GM20431 (cell line): Measurements from ENCODE around the gene SPCS1.

Experiments
- in situ Hi-C: fragments of 300-500 bp; cut with MseI, MboI; formaldehyde crosslinking; loops from one replicate; pipeline ENCODE4 v1.15.0; 2020; ENCODE audit warnings: low sequenced_read_pairs; ENCODE audit not compliant: unreplicated experiment

The SPCS1 gene

DNA sequence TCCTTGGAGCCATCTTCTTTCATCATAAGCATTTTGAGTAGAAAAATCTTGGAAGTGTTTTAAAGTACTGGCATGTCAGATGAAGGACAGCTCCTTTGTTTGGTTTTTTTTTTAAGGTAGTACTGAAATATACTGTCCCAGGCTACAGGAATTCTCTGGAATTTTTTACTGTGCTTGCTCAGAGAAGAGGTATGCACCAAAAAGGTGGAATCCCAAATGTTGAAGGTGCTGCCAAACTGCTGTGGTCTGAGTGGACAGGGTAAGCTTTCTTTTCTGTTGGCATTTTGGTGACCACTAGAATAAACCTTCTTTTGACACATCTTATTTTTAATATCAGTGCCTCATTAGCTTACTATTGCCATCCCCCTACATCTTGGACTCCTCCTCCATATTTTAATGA lies 12.8 kb upstream of the SPCS1 start:
- in situ Hi-C loops, result no loop called here

DNA sequence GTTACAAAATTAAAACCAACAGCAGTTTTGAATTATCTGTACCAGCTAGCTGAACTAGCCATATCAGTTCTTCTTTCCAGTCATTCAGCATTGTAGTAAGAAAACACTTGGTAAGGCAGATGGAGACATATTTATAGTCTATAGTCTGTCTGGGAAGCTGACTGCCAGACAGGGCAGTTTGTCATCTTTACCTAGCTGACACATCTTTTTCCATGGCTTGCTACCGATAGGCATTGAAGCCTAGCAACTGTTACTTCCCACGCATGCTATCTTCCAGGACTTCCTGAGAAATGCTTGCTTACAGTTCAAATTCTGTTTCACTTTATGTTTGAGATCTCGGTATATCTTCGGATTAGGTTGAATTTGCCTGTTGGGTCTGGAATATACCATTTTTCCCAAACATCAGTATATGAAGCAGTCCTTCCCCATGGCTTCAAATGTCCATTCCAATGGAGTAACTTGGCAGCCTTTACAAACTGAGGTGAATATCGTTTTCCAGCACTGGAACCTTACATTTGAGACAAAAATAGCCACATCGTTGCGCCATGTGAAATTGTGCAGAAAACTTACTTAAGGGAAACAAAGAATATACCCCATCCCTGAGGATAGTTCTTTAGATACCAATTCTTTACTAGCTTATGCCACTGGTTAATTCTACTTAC lies 11.2 kb upstream of the SPCS1 start:
- in situ Hi-C loops, result no loop called here

DNA sequence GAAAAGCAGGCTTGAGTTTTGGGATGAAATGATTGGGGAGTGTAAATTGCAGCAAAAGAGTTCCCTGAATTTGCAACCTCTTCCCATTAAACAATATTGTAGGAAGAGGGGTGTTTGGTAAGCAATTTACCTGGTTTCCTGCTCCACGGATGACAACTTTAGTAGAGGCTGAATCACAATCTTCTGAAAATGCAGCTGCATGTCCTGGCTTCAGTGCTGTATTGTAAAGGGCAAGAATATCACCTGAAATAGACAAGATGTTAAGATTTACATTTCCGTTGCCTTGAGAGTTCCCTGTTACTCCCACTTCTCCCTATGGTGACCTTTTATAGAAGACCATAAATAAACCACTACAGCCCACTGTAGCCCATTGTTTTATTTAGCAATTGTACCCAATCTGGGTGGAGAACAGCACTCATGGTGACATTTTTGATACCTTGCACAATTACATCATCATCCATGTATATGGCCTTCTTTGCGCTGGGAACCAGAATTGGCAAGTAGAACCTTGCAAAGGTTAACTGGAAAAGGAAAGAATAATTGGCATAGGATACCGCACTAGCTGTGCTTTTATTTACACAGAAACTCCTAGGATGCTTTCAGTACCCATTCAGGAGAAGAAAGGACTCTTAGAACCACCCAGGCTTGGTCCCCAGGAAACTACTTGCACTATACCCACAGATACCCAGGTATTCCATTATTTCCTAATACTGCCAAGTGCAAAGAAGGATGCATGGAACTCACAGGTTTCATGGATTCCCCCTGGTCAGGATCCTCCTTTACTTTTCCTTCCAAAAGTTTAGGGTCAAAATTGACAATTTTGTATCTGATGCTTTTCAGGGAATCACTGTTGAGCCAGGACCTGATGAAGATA lies 9.9 kb upstream of the SPCS1 start:
- in situ Hi-C loops, result no loop called here

DNA sequence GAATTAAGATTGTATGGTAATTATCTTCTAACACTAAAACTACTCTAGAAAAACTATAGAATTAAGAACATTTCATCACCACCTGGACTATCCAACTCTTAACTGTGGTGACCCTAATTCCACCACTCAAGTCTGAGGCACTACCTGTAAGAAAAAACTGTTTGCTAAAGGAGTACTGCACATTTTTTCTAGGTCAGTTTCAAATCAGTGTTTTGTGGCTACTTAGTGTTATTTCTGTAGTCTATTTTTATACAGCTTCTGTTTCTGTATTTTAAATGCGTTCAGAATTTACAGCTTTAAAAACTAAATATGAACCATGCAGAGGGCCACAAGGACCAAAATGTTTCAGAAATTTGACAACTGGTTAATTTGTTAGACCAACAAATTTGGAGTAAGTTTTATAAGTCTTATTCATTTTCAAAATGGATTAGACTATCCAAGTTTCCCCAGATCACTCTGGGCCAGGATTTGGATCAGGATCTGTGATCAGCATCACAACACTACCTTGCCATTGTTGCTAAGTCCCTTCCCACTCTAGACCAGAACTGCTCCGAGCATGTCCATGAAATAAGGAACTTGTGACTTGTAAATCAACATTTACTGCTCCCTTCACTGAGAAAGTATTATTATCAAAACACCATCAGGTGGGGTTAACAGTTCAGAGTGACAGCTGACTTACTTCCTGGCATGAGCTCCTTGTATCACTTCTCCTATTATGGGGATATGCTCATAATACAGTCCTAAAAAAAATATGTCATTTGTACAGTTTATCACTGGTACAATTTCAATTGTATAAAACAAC lies 8.9 kb upstream of the SPCS1 start:
- in situ Hi-C loops, result no loop called here

DNA sequence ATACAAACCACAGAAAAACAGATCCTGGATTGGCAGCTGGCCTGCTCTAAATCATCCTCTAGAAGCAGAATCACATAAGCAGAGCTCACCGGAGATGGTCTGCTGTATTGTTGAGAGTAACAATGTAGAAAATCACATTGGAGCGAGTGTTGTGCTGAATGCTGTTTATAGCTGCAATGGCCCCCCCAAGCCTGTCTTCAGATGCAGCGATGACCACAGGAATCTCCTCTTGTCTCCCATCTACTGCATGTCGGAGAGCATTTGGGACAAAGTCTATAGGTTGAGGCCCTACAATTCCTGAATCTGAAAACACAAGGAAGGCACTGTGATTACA lies 8.3 kb upstream of the SPCS1 start:
- in situ Hi-C loops, result no loop called here

DNA sequence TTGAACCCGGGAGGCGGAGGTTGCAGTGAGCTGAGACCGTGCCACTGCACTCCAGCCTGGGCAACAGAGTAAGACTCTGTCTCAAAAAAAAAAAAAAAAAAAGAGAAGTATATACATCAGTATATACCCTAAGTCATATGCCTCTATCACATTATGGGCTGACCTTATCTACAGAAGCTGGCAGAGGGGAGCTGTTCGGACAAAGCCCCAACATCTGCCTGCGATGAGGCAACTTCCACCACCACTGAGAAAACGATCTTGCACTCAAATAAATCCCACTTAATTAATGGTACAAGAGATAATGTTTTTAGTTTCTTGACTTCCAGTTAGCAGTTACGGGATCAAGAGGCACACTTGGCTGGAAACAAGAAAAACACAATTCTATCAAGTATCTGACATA lies 2.6 kb upstream of the SPCS1 start:
- in situ Hi-C loops, result no loop called here

DNA sequence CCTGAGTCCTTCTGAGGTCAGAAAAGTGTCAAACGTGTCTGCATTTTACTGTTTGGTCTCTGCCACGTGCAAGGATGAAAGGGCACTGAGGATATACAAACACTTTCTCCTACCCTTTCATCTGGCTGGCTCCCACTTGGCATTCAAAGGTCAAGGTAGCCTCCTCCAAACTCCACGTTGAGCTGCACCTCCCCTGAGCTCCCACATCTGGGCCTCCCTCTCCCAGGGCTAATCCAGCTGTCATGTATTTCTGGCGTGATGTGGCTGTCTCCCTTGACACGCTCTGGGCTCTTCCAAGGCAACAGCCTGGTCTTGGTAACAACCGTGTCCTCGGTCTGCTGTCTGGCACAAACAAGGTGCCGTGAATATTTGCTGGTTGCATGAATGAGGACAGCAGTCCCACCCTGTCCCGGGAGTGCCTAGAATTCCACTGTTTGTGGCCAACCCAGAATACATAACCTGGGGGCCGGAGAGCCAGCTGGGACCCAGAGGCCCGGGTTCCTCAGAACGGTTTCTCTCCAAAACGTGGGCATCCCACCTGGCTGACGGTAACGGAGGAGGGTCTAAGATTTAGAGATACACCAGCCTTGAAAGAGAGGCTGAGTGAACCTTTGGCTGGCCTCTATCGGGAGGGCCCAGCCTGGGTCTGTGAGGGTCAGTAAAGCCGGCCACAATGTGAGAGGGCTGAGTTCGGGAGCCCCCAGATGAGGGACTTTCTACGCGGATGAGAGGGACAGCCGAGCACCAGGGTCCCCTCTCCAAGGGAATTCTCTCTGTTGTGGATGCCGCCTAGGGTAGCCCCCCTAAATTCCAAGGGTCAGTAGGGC lies 1.1 kb upstream of the SPCS1 start:
- in situ Hi-C loops, result no loop called here

DNA sequence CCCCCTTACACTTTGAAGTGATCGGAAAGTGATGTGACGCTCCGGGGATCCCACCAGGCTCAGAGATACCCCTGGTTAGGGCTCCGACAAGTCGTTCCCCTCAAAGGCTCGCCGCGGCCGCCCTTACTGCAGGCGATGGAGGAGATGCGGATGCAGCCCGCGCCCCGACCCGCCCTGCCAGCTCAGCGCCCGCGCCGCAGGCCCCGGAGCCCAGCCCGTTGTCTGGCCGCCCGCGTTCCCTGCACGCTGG lies 543 bp upstream of the SPCS1 start:
- in situ Hi-C loops, result no loop called here

DNA sequence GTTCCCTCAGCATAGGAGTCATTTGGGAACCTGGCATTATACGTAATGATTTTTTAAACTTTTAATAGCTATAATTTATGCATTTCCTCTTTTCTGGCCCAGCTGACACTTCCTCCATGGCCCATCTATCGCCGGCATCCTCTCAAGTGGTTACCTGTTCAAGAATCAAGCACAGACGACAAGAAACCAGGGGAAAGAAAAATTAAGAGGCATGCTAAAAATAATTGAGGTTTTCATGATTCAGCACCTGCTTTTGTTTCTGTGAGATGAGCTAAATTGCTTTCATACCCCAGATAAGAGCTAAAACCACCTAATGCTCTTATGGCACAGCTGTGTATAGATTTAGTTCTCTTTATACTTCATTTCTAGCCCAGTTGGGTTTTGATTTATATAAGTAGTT lies 1.7 kb downstream of the SPCS1 start:
- in situ Hi-C loops, result no loop called here

DNA sequence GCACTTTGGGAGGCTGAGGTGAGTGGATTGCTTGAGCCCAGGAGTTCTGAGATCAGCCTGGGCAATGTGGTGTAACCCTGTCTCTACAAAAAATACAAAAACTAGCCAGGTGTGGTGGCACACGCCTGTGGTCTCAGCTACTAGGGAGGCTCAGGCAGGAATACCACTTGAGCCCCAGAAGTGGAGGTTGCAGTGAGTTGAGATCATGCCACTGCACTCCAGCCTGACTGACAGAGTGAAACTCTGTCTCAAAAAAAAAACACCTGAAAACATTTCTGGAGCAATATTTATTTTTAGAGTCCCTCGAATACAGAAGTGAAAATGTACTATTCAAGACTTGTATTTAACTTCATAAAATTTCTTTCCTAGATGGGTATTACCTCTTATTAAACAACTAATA lies 4.6 kb downstream of the SPCS1 start:
- in situ Hi-C loops, result no loop called here

DNA sequence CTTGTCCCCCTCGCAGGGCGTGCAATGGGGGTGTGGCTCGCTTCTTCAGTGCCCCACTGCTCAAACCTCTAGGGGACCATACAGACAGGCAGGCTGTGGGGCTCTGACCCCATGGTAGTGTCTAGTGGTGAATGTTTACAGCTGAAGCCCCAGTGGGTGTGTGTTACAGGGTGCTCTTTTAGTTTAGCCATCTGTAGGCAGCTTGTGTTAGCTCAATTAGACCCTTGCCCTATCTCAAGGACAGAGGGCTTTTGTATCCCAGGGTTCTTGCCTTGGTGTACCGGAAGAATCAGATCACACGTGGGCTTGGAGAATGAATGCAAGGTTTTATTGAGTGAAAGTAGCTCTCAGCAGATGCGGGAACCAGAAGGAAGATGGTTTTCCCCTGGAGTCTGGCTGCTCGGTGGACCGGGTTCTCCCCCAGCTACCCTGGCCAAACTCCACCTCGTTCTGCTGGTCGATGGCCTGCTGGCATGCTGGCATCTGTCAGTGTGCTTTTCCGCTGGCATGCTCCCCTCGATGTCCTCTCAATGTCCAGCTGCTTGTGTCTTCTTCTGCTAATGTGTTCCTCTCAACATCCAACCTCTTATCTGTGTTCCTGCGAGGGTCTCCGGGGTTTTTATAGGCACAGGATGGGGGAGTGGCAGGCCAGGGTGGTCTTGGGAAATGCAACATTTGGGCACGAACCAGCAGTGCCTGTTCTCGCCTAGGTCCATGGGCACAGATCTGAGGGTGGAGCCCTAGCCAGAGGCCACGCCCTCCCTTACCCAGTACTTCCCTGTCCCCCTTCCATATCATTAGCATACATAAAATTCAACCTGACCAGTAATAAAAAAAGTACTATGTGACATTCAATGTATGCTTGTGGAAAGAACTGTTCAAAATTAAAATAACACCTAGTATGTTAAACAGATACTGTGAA lies 6.6 kb downstream of the SPCS1 start:
- in situ Hi-C loops, result no loop called here

DNA sequence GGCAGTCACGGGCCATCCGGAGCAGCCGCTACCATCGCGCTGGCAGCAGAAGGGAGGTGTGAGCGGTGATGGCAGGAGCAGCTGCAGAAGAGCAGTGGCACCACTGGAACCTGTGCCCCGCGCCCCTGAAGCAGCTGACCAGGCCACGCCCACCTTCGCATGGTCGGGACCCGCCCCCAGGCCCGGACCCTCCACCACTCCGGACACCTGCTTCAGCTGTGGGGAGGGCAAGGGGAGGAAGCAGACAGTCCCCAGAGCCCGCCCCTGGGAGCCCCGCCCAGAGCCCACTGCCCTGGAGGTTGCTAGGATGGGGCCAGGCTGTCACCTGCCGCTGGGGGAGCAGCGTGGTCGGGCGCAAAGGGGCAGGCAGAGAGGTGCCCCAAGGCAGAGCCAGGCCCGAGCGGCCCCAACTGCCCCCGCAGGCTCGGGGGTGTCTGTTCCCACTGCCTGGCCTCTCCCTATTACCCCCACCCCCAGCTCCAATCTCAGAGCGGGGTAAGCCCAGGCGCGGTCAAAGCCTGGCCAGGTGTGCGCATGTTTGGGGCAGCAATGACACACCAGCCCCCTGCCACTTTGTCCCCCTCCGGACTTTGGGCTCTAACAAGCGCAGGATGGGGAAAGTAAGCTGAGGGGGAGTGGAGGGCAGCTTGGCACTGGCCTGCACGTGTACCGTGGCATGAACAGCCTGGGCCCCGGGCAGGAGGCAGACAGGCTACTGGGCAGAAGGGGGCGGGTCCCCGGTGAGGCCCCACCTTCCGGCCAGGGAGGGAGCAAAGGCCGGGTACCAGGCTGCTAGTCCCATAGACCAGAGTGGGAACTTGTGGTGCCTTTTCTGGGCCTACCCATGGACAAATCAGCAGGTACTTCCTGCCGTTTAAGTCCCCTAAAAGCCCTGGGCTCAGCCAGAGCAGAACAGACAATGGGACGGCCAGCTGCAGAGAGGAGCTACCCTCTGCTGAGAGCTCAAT lies 8.7 kb downstream of the SPCS1 start:
- in situ Hi-C loops, result no loop called here

DNA sequence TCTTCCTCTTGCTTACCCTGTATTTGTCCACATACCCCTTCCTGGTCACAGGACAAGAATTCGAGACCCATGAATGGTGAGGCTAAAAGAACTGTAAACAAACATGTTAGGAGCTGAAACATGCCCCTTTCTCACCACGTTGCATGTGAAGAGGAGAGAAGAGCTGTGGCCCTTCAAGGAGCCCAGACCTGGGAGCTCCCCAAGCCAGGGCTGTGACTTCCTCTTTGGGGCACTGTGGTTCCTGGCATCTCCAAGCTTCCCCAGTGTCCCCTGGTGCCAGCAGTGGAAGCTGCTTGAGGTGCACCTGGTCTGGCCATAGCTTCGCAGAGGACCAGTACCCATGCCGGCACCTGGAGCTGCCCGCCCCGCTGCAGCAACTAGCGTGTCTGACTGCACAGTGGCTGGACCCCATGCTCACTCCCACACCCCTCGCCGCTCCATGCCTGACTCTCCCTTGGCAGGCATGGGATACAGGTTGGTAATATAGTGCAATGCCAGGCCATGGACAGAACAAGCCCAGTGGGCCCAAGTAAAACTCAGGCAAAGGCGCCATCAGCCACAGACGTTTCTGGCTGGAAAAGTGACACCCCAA lies 9.9 kb downstream of the SPCS1 start:
- in situ Hi-C loops, result no loop called here

DNA sequence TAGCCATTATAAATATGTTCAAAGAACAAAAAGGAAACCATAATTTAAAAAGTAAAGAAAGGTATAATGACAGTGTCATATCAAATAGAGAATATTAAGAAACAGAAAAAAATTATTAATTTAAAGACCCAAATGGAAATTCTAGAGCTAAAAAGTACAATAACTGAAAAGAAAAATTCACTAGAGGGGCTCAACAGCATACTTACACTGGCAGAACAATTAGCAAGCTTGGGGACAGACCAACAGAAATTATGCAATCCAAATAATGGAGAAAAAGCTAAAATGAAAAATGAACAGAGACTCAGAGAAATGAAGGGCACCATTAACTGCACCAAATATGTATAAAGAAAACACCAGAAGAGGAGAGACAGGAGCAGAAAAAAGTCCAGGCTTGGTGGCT lies 13.7 kb downstream of the SPCS1 start:
- in situ Hi-C loops, result no loop called here

DNA sequence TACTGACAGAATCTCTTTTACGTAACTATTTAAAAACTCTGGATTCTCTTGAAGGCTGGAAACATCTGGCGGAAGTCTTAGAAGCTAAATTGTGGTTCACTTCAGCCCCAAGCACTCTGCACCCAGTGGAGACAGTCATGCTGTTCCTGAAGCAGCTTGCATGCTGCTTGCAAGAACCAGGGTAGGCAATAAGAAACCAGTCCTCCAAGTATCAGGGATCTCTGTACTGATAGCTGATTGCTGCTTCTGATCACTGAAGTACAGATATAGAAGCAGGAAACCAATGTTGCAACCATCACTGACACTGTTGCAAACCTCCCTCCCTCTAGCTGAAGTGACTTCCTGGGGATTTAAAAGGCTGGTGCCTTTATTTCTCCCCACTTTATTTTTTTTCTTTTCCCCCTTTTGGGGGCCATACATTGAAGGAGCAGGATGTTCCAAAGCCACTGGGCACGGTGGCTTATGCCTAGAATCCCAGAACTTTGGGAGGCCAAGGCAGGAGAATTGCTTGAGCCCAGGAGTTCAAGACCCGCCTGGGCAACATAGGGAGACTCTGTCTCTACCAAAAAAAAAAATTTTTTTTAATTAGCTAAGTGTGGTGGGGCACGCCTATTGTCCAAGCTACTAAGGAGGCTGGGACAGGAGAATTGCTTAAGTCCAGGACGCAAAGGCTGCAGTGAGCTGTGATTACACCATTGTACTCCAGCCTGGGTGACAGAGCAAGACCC lies 15.3 kb downstream of the SPCS1 start:
- in situ Hi-C loops, result no loop called here

DNA sequence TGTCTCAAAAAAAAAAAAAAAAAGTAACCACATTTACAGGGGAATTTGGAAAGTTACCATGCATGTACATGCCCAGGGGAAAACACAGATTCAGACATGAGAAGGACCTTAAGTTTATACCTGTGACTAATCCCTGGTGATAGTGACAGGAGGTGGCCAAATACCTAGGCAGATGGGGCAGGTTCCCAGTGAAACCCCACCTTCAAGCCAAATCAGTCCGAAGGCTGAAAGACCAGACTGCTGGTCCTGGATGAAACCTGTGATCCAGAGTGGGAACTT lies 15.8 kb downstream of the SPCS1 start:
- in situ Hi-C loops, result no loop called here

DNA sequence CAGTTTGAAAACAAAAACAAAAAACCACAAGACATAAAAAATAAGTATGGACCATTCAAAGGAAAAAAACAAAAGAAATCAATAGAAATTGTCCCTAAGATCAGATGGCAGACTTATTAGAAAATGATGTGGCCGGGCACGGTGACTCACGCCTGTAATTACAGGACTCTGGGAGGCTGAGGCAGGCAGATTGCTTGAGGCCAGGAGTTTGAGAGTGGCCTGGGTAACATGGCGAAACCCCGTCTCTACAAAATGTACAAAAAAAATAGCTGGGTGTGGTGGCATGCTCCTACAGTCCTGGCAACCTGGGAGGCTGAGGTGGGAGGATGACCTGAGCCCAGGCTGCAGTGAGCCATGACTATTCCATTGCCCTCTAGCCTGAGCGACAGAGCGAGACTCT lies 16.6 kb downstream of the SPCS1 start:
- in situ Hi-C loops, result no loop called here

DNA sequence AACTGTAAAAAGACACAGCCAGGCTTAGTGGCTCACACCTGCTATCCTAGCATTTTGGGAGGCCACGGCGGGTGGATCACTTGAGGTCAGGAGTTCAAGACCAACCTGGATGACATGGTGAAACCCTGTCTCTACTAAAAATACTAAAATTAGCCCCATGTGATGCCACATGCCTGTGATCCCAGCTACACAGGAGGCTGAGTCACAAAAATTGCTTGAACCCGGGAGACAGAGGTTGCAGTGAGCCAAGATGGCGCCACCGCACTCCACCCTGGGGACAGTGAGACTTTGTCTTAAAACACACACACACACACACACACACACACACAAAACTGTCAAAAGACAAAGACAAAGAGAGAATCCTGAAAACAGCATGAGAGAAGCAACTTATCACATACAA lies 18.0 kb downstream of the SPCS1 start:
- in situ Hi-C loops, result no loop called here
